K562 treated with DMSO at 1 percent for 48 hours (cell line): ENCODE results near the gene UQCRQ. TPM values are rescaled to one million over a fixed set of nuclear protein-coding genes. Genes with fewer than 3 reads are reported as not detected.

Experiments used
- total RNA-seq: library from RNA; unstranded; fragments of 300-600 nt; gene quantifications from 2 replicates; pipeline ENCODE4 v1.2.3, GENCODE V29; 2022; ENCODE audit warnings: low replicate concordance; ENCODE audit errors: extremely low read depth

The UQCRQ gene
- not detected in 2 replicates for total RNA-seq

GRCh38 chr5:132866342-132867045 is at the start of gene UQCRQ, which contains the start of gene GDF9:
UQCRQ (plus strand) TSS chr5:132866642; CDS start chr5:132866882, 240 bp downstream.
GDF9 (minus strand) TSS chr5:132866469; CDS start chr5:132864533, 1,936 bp downstream.

GRCh38 chr5:132830436-132831094 is 35.9 kb upstream of the UQCRQ start, which contains the start of gene SHROOM1:
SHROOM1 (minus strand) TSS chr5:132830647; CDS start chr5:132826140, 4,507 bp downstream.

GRCh38 chr5:132873119-132873929 is 6.9 kb downstream of the UQCRQ start, which contains the start of gene LEAP2:
LEAP2 (plus strand) TSS chr5:132873668; CDS start chr5:132873695, 27 bp downstream.

Other genes starting within 250 kb of the UQCRQ start
- gene IL13, start 208.5 kb upstream of the UQCRQ start, total RNA-seq = not detected in 2 replicates
- gene IL4, start 192.7 kb upstream of the UQCRQ start, total RNA-seq = not detected in 2 replicates
- not detected in 2 replicates for gene KIF3A, start 129.1 kb upstream of the UQCRQ start, total RNA-seq
- gene CCNI2, start 119.2 kb upstream of the UQCRQ start, total RNA-seq = not detected in 2 replicates
- gene SEPTIN8, start 89.4 kb upstream of the UQCRQ start, total RNA-seq = not detected in 2 replicates
- not detected in 2 replicates for gene SOWAHA, start 53.3 kb upstream of the UQCRQ start, total RNA-seq
- not detected in 2 replicates for gene SHROOM1, start 36.0 kb upstream of the UQCRQ start, total RNA-seq
- gene GDF9, start 173 bp upstream of the UQCRQ start, total RNA-seq = not detected in 2 replicates
- gene LEAP2, start 7.0 kb downstream of the UQCRQ start, total RNA-seq = not detected in 2 replicates
- not detected in 2 replicates for gene AFF4, start 97.0 kb downstream of the UQCRQ start, total RNA-seq
- not detected in 2 replicates for gene ZCCHC10, start 159.9 kb downstream of the UQCRQ start, total RNA-seq
- gene HSPA4, start 185.4 kb downstream of the UQCRQ start, total RNA-seq = not detected in 2 replicates